Adipose tissue (tissue), 3 donors: ENCODE results near the gene IL2. TPM values are rescaled to one million over a fixed set of nuclear protein-coding genes. Genes with fewer than 3 reads are reported as not detected.

ENCODE experiments used
- H3K27ac ChIP-seq: one replicate; pipeline ENCODE4 v1.5.1; 2013; ENCODE audit warnings: low read depth, low read length
- WGBS, 3 donors: extraction: QIAGEN DNeasy Blood & Tissue Kit; methylation state at CpG; one replicate each; pipeline ENCODE4 v1.1.7; 2013; 5-methylcytosine and 5-hydroxymethylcytosine counted together
- polyA plus RNA-seq, 3 donors: library from polyadenylated mRNA; stranded (reverse); fragments of 200-250 nt; gene quantifications; one replicate each; pipeline ENCODE4 v1.2.3, GENCODE V29; 2013
- donor health status: healthy with polysubstance abuse.
- donor health status: Bipolar disorder and iron deficiency.
- donor health status: healthy.

The IL2 gene
- polyA plus RNA-seq: not detected

DNA sequence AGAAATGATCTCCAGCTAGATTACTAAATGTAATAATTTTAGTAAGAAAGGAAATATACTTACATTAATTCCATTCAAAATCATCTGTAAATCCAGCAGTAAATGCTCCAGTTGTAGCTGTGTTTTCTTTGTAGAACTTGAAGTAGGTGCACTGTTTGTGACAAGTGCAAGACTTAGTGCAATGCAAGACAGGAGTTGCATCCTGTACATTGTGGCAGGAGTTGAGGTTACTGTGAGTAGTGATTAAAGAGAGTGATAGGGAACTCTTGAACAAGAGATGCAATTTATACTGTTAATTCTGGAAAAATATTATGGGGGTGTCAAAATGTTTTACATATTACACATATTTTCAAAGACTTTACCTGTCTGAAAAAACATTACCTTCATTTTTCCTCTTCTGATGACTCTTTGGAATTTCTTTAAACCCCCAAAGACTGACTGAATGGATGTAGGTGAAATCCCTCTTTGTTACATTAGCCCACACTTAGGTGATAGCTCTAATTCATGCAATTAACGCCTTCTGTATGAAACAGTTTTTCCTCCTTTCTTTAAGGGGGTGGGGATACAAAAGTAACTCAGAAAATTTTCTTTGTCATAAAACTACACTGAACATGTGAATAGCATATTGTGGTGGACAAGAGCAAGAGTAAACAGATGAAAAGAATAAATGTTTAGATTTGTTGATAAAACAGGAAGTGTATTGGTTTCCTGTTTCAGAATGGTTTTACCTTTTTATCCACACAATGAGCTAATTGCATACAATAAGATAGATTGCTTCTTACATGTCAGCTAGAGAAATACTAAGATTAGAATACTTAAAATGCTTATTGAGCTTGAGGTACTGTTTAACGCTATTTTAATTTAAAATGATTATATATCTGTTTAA, at the start of gene IL2:
Gene IL2, minus strand, starts transcription at position 495 of the 886 bp plus-strand sequence. Its CDS starts 285 bp downstream, at position 210.
- 63 to 72% (median 65%) methylated on average over 2 of the region's 2 CpGs for whole genome bisulfite sequencing, 3 donors

DNA sequence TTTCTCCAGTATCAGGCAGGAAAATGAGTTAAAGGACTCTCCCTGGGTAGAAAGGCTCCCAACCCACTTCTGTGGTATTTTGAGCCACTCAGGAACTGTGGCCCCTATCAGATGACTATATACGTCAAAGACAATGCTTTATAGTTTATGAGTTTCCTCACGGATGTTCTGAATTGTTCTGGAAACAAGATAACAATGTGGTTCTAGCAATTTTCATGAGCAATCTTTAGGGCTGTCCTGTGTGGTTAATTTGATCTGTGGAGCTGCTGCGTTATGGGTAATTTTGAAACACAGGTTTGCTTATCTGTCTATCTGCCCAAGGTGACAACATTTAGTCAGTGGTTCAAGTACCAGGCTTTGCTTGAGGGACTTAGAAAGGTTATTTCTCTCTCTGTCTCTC, 46.7 kb upstream of the IL2 start:
- H3K27ac ChIP-seq: no peak overlapping the region
- WGBS, 3 donors: 27 to 50% (median 30%) methylated on average over 3 of the region's 3 CpGs

More for the DNA sequence above, at the start of gene IL2:
- no peak within 1 kb of the TSS for H3K27ac ChIP-seq

DNA sequence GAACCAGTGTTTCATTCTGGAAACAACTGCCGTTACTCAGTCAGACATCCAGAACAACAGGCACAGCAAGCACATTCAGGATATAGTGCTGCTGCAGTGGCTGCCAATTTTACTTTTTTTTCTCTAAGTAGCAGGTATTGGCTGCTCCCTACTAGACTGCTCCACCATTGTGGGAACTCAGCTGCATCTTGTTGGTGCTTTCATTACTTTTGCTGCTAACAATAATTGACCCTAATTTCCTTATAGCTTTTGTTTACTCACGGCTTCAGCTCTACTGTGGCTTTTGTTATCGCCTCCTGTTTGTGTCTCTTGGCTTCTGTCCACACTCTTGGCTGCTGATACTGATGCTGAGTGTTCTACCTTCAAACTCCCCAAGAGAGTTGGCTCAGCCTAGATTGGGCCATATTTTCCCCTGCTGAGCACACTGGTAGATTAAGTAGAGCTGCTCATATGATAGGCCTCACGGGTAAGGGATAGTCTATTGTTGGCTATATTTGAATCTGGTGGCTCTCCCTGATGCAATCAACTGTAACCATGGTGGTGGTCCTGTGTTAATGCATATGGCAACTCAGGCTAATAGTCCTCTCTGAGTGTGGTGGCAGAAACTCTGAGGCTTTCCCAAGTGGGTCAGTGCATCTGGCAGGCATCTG, 44.5 kb upstream of the IL2 start:
- H3K27ac ChIP-seq: no peak overlapping the region
- WGBS, 3 donors: 26 to 65% (median 56%) methylated on average over 4 of the region's 4 CpGs

DNA sequence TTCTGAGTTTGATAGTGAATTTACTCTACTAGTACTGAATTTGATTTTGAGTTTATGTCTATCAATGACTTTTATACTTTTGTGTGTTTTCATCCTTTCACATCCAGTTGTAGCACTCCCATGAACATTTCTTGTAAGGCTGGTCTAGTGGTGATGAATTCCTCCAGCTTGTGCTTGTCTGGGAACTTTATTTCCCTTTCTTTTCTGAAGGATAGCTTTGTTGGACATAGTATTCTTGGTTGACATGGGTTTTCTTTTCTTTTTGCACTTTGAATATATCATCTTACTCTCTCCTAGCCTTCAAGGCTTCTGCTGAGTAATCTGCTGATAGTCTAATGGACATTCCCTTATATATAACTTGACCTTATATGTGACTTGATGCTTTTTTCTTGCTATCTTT, 32.5 kb upstream of the IL2 start:
- no peak overlapping the region for H3K27ac ChIP-seq

DNA sequence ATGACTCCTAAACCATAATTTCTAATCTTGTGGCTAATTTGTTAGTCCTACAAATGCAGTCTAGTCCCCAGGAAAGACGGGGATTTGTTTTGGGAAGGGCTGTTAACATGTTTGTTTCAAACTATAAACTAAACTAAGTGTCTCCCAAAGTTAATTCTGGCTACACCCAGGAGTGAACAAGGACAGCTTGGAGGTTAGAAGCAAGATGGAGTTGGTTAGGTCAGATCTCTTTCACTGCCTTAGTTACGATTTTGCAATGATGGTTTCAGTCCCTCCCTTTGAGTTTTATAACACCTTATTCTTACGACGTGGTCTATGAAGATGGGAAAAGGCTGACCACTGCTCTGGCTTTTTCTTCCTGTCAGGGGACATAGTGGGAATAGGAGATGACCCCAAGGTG, 27.0 kb upstream of the IL2 start:
- H3K27ac ChIP-seq: no peak overlapping the region
- WGBS, 3 donors: 56 to 60% (median 59%) methylated on average over 4 of the region's 4 CpGs

DNA sequence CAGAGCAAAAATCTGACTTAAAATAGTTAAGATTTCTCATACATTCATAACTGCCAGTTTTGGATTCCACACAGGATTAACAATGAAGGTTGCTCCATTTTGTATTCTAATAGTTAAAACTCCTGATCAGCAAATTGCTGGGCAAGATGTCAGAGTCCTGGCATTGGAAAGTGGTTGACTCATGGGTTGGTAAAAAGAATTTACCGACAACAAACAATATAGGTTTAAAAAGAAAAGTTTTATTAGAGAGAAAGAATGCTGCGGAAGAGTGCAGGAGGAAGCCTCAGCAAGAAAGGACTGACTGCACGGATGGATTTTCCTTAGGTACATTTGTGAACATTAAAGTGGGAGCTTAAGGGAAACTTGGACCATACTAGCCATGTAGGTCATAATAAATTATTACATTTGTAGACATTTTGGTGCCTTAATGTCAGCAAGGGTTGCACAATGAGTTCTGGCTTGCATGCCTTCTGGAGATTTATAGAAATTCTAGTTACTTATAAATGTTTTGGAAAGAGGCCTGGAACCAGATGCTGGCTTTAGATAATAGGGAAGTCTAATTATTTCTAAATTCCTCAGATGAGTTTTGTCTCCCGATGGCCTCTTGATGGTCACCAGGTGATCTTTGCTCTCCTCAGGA, 25.4 kb upstream of the IL2 start:
- WGBS, 3 donors: 65 to 77% (median 65%) methylated on average over 4 of the region's 4 CpGs

DNA sequence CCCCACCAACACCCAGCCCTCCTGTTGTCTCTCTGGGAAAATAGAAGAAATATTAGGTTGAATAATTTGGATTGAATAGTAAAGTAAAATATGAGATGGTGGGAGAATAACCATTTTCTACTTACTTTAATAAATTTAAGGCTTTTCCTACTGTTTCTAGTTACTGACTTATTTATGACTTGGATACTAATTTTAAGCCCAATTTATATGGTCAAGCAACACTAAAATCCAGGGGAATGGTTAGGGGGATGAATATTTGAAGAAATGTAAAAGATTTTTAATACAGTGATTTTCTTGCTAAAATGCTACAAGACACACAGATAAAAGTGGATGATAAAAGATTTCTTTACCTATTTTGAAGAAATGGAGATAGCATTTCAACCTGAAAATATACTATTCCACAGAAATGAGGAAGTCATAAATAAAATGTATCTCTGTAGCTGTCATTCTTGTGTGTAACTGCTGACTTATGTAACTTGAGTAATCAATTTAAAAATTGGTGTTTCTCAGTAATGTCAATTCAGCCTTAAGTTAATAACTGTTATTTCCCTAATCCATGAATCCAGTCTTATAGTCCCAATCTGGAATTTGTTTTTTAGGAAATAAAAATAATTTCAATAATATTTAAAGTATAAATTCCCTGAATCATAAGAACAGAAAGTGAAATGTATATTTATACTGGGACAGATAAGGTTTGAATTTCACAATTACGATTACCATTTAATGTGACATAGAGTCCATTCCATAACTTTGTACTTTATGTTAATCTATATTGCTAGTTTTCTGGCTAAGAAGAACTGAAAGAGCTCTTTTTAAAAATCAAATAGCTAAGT, 24.3 kb upstream of the IL2 start:
- 85 to 94% (median 89%) methylated on average over 1 of the region's 1 CpG for WGBS, 3 donors
- H3K27ac ChIP-seq: no peak overlapping the region

More for the DNA sequence above, 25.4 kb upstream of the IL2 start:
- H3K27ac ChIP-seq: no peak overlapping the region

DNA sequence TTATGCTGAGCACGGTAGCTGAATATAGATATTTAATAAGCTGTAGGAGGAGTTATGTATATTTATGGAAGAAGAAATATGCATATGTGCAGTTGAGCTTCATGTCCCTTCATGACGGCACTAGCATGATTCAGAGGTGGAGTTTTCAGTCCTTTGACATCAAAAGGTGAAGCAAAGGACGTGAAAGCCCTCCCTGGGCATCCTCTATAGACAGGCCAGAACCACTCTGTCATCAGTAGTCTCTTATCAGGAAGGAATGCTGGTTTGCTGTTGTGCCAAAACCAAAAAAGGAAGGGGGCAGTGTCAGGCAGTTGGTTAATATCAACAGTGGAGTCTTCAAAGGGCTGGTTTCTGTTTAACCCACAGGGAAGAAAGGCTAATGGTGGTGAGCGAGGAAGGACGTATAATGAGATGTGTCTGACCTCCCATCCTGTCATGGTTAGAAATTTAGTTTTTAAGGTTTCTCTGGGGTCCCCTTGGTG, 23.5 kb upstream of the IL2 start:
- H3K27ac ChIP-seq: no peak overlapping the region
- 28 to 50% (median 41%) methylated on average over 5 of the region's 5 CpGs for WGBS, 3 donors

DNA sequence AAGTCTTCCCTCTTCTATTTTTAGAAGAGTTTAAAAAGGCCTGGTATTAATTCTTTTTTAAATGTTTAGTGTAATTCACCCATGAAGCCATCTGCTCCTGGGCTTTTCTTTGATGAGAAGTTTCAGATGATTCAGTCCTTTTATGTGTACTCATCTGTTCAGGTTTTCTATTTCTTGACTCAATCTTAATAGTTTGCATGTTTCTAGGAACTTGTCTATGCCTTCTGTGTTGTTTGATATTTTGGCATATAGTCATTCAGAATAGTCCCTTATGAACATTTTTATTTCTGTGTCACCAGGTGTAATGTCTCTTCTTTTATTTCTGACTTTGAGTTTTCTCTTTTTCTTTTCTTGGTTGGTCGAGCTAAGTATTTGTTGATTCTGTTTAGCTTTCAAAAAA, 20.2 kb upstream of the IL2 start:
- H3K27ac ChIP-seq: no peak overlapping the region
- 58 to 95% (median 90%) methylated on average over 1 of the region's 1 CpG for WGBS, 3 donors

DNA sequence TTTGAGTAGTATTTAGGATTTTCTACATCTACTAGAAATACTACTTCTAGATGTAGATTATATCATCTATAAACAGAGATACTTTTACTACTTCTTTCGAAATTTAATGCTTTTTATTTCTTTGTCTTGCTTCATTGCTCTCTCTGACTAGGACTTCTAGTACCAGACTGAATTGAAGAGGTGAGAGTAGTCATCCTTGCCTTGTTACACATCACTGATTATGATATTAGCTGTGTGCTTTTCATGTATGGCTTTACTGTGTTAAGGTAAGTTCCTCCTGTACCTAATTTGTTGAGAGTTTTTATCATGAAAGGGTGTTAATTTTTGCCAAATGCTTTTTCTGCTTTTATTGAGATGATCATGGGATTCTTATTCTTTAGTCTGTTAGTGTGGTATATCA, 19.6 kb upstream of the IL2 start:
- H3K27ac ChIP-seq: no peak overlapping the region
- 52 to 86% (median 78%) methylated on average over 1 of the region's 1 CpG for WGBS, 3 donors

DNA sequence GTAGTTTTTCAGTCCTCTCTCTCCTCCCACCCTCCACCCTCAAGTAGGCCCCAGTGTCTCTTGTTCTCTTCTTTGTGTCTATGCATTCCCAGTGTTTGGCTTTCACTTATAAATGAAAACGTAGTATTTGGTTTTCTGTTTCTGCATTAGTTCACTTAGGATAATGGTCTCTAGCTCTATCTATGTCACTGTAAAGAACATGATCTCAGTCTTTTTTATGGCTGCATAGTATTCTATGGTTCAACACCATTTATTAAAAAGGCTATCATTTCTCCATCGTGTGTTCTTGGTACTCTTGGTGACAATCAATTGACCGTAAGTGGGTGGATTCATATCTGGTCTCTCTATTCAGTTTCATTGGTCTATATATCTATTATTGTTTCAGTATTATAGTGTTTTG, 18.7 kb upstream of the IL2 start:
- WGBS, 3 donors: 74 to 89% (median 85%) methylated on average over 3 of the region's 3 CpGs
- H3K27ac ChIP-seq: no peak overlapping the region

DNA sequence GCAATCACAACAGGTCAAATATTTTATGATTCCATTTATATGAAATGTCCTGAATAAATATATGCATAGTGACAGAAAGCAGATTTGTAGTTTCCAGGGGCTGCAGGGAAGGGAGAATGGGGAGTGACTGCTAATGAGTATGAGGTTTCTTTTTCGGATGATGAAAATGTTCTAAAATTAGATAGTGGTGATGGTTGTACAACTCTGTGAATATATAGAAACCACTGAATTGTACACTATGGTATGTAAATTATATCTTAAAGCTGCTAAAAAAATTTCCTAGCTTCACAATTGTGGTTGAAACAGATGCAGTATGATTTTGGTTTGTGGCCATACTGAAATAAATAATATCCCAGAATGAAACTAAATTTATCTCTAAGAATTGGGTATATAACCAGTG, 12.9 kb upstream of the IL2 start:
- WGBS, 3 donors: 84 to 93% (median 91%) methylated on average over 1 of the region's 1 CpG
- H3K27ac ChIP-seq: no peak overlapping the region

DNA sequence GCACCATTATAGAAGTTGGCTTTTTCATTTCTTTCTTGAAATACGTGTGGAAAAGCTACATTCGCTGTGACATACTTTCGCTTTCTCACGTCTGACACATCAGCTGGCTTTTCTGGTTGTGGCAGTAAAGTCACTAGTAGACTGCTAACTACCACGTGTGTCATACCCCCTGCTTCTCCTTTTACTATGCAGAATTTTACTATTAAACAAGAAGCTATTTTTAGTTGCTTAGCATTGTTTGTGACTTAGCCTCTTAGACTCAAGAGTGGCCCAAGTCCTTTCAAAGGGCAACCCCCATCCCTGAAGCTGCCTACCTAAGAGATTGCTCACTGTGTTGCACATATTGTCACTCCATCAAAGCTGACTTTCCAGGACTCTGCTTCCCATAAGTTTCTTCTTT, 2.1 kb upstream of the IL2 start:
- WGBS, 3 donors: 28 to 40% (median 33%) methylated on average over 5 of the region's 5 CpGs
- H3K27ac ChIP-seq: no peak overlapping the region

DNA sequence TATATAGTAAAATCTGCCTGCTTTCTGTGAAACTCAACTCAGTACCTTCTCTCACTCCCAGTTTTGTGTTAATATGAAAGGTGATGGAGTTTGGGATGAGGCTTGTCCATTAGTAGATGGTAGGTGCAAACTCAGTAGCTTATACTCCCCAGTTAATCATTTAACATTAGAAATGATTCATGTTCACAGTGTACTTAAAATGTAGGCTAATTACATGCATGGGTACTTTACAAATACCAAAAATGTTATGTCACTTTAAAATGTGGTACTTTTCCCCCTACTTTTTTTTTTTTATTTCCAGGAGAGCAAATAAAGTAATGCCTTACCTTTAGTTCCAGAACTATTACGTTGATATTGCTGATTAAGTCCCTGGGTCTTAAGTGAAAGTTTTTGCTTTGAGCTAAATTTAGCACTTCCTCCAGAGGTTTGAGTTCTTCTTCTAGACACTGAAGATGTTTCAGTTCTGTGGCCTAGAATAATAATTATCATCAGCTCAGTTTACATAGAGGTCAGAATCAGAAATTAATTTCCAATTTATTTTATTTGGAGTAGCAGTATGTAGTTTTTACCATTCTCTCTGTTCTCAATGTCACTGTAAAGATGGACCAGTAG, 3.0 kb downstream of the IL2 start:
- 20 to 27% (median 21%) methylated on average over 1 of the region's 1 CpG for WGBS, 3 donors

DNA sequence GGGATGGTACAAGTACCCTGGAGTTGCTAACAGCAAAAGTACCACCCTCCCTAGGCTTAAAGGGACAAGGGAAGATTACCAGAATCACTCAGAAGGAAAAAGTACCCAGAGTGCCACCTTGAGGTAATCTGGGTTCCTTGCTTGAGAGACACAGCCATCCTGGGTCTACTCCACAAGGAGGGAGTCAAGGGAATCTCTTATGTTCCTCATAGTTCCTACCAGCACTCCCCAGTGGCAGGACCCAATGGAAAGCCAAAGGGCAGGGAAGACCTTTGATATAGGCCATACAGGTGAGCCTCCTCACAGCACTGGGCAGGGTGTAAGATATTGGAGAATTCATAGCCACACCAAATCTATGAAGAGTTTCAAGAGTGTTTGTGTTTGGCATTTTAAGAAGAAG, 5.7 kb downstream of the IL2 start:
- H3K27ac ChIP-seq: no peak overlapping the region

More for the DNA sequence above, 3.0 kb downstream of the IL2 start:
- no peak overlapping the region for H3K27ac ChIP-seq

DNA sequence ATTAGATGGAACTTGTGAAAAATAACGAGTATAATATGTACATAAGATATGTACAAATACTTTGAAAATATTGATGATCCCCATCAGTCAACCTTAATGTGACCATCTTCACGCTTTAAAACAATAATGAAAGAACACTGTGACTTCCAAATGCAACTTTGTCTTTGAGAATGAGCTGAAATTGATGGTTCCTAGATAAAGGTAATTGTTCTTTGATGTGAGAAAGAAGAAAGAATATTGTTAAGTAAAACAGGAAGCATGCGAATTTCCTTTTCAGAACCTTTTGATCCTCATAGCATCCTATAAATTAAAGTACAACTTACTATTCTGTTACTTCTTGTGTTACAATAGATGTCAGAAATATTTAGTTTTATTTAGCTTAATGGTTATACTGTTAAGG, 22.2 kb downstream of the IL2 start:
- 59 to 81% (median 73%) methylated on average over 3 of the region's 3 CpGs for WGBS, 3 donors
- H3K27ac ChIP-seq: no peak overlapping the region

DNA sequence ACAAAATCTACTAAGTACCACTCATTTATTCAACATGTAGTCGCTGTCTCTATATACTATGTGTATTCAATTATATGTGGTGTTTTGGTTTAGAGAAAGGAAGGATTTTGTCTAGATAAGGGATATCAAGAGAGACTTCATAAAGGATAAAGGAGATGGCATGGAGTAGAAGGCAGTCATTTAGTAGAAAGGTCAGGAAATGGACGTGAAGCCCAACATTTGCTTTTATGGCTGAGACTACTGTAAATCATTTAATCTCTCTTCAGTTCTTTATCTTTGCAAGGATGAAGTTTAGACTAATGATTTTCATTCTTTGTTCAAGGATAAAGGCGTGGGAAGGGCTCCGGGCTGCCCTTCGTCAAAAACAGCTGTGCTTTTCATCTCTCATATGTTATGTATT, 25.2 kb downstream of the IL2 start:
- 30 to 49% (median 48%) methylated on average over 5 of the region's 5 CpGs for WGBS, 3 donors
- H3K27ac ChIP-seq: no peak overlapping the region

DNA sequence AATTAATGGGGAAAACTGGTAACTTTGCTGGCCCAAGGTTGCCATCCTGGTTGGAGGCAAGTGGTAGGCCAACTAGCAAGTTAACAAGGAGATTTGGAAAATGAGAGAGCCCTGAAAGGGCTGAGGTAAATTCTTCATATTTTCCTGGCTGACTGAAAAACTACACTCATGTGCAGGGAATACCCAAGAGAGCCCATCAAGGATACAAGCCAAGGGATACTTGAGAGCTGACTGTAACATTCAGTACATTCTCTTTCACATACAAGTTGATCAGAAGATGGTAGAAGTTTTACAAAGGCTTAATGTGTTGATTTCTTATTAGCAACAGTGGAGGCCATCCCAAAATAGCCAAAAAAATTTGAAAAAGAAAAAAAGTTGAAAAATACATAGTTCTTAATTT, 33.3 kb downstream of the IL2 start:
- no peak overlapping the region for H3K27ac ChIP-seq
